Uterus (tissue), 4 donors: Measurements from ENCODE around the gene CECR2. TPM values are rescaled to one million over a fixed set of nuclear protein-coding genes. Genes with fewer than 3 reads are reported as not detected.

Source experiments
- DNase-seq, 2 donors: peaks; one replicate each; pipeline ENCODE4 v3.0.0-alpha.2; 2019 to 2020
- H3K27ac ChIP-seq, 2 donors: fragments of 200-600 bp; sonication (generic); 1 replicate in 1 of 2; 2 replicates in 1 of 2; pipeline ENCODE4 v1.5.1; 2016 to 2018
- H3K27me3 ChIP-seq, 2 donors: fragments of 200-600 bp; sonication (generic); one replicate each; pipeline ENCODE4 v1.5.1; 2018 to 2019; ENCODE audit warnings: control low read depth in 1 of 2
- H3K36me3 ChIP-seq, 2 donors: fragments of 200-600 bp; sonication (generic); one replicate each; pipeline ENCODE4 v1.5.1; 2019; ENCODE audit warnings: control low read depth in 1 of 2
- H3K4me1 ChIP-seq, 2 donors: fragments of 200-600 bp; sonication (generic); one replicate each; pipeline ENCODE4 v1.5.1; 2018 to 2019; ENCODE audit warnings: control low read depth in 1 of 2
- H3K4me3 ChIP-seq, 2 donors: fragments of 200-600 bp; sonication (generic); 1 replicate in 1 of 2; 2 replicates in 1 of 2; pipeline ENCODE4 v1.5.1; 2018 to 2019; ENCODE audit warnings: mild to moderate bottlenecking in 1 of 2
- H3K9me3 ChIP-seq, 2 donors: fragments of 200-600 bp; sonication (generic); one replicate each; pipeline ENCODE4 v1.5.1; 2019; ENCODE audit warnings: control low read depth in 1 of 2
- CTCF ChIP-seq, 4 experiments: fragments of 200-600 bp in 2 of 4; fragments of 450-650 bp in 2 of 4; sonication (generic) in 2 of 4; IDR thresholded peaks; one replicate each; pipeline ENCODE4 v1.5.1; 2016 to 2019; ENCODE audit warnings: antibody characterized with exemption in 4 of 4, mild to moderate bottlenecking in 2 of 4, moderate library complexity in 1 of 4
- POLR2A ChIP-seq, 2 donors: fragments of 450-650 bp; IDR thresholded peaks; one replicate each; pipeline ENCODE4 v1.6.1; 2016; ENCODE audit warnings: antibody characterized with exemption in 2 of 2, mild to moderate bottlenecking in 1 of 2, moderate library complexity in 1 of 2
- intact Hi-C: fragments of 100-400 bp; cut with DNase I; formaldehyde crosslinking; loops from one replicate; pipeline ENCODE4 v1.15.1; 2023; ENCODE audit warnings: low total_unique reads
- total RNA-seq, 4 donors: library from RNA; depleted of rRNA in 3 of 4; stranded (reverse); fragments of >200 nt in 3 of 4; gene quantifications; one replicate each; pipeline versions ENCODE4 v1.1.0 to v1.2.4, GENCODE V29; 2014 to 2023
- donor health status: DM: yes; HTN: yes; CAD: no.

CECR2 gene
- total RNA-seq, 4 donors from 2014 or later: under 0.01 to 6.3 (median 3.8) TPM

DNA sequence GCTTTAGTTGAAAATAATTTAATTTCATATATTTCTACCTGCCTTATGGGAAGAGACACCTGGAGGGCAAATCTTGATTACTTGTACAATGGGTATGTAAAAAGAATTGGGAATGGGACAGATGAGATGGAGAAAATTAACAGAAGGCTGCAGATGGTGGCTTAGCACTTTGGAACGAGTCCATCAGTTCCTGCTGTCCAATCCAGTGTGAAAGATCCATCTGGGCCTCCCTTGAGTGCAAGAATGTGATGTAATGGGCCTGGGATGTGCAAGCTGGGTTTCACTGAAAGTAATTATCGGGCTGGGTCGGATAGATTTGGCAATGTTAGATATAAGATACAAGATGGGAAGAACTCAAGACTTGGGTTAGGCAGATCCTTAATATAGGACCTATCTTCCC is 42.0 kb downstream of the CECR2 start:
- intact Hi-C loops: no loop called here
- DNase-seq: peak; percentile 16 to 25
- no peaks in the 10 kb centered on the region for H3K27me3 ChIP-seq
- no peak overlapping the region for H3K4me3 ChIP-seq
- no peaks in the 10 kb centered on the region for H3K4me1 ChIP-seq
- no peaks in the 10 kb centered on the region for H3K36me3 ChIP-seq
- H3K9me3 ChIP-seq: no peaks in the 10 kb centered on the region
- TF ChIP-seq POLR2A (IDR thresholded peaks at IDR 0.05) (no peak), CTCF (IDR thresholded peaks at IDR 0.05) (no peak)
- no peak overlapping the region for H3K27ac ChIP-seq

GRCh38 chr22:17412232-17412631 is 43.0 kb downstream of the CECR2 start:
- DNase-seq: no peak
- Histone ChIP-seq H3K27ac (no peak overlapping the region), H3K4me1 (no peaks in the 10 kb centered on the region), H3K4me3 (no peak overlapping the region), H3K9me3 (no peaks in the 10 kb centered on the region), H3K36me3 (no peaks in the 10 kb centered on the region), H3K27me3 (no peaks in the 10 kb centered on the region)
- TF ChIP-seq CTCF (IDR thresholded peaks at IDR 0.05): no peak
- no peak for TF ChIP-seq POLR2A (IDR thresholded peaks at IDR 0.05)
- intact Hi-C loops: no loop called here

- no peak overlapping the region for H3K4me3 ChIP-seq
- H3K36me3 ChIP-seq: no peaks in the 10 kb centered on the region
- intact Hi-C loops: no loop called here
- no peaks in the 10 kb centered on the region for H3K9me3 ChIP-seq
- no peak overlapping the region for H3K27ac ChIP-seq
- TF ChIP-seq POLR2A (IDR thresholded peaks at IDR 0.05) (no peak), CTCF (IDR thresholded peaks at IDR 0.05) (no peak)
- no peak for DNase-seq
- H3K4me1 ChIP-seq: no peaks in the 10 kb centered on the region
- no peaks in the 10 kb centered on the region for H3K27me3 ChIP-seq
Measured at GRCh38 chr22:17418890-17419324, 49.6 kb downstream of the CECR2 start.

- DNase-seq: no peak
- Histone ChIP-seq H3K4me1 (no peaks in the 10 kb centered on the region), H3K27ac (no peak overlapping the region), H3K9me3 (no peaks in the 10 kb centered on the region), H3K36me3 (no peaks in the 10 kb centered on the region), H3K4me3 (no peak overlapping the region), H3K27me3 (no peaks in the 10 kb centered on the region)
- TF ChIP-seq POLR2A (IDR thresholded peaks at IDR 0.05) (no peak), CTCF (IDR thresholded peaks at IDR 0.05) (no peak)
- intact Hi-C loops: no loop called here
Measured at GRCh38 chr22:17419348-17419747, 50.1 kb downstream of the CECR2 start.

GRCh38 chr22:17422736-17423343 is 53.6 kb downstream of the CECR2 start:
- no peaks in the 10 kb centered on the region for H3K9me3 ChIP-seq
- no peaks in the 10 kb centered on the region for H3K36me3 ChIP-seq
- intact Hi-C loops: no loop called here
- DNase-seq: no peak
- H3K27me3 ChIP-seq: no peaks in the 10 kb centered on the region
- H3K4me3 ChIP-seq: no peak overlapping the region
- TF ChIP-seq CTCF (IDR thresholded peaks at IDR 0.05) (no peak), POLR2A (IDR thresholded peaks at IDR 0.05) (no peak)
- no peak overlapping the region for H3K27ac ChIP-seq
- no peaks in the 10 kb centered on the region for H3K4me1 ChIP-seq
